HepG2 (cell line): ENCODE data around the gene LRRC17. TPM values are rescaled to one million over a fixed set of nuclear protein-coding genes. Genes with fewer than 3 reads are reported as not detected.

Experiments used
- CC2D1A ChIP-seq: sonication (generic); formaldehyde crosslinking; IDR thresholded peaks from 2 replicates; pipeline ENCODE4 v1.8.1; 2023; ENCODE audit warnings: mild to moderate bottlenecking, missing genetic modification reagents
- ELF4 ChIP-seq: sonication (generic); formaldehyde crosslinking; IDR thresholded peaks from 2 replicates; pipeline ENCODE4 v1.5.0; 2020; ENCODE audit warnings: missing genetic modification reagents, mild to moderate bottlenecking, moderate library complexity, borderline replicate concordance
- FOXK1 ChIP-seq: sonication (generic); formaldehyde crosslinking; IDR thresholded peaks from 2 replicates; pipeline ENCODE4 v1.4.0; 2020; ENCODE audit warnings: low read depth, missing genetic modification reagents, borderline replicate concordance
- HNF4G ChIP-seq, 2 experiments: sonication (generic) in 1 of 2; formaldehyde crosslinking in 1 of 2; IDR thresholded peaks; 2 replicates each; pipeline versions ENCODE4 v1.4.0 to v1.6.1; 2011 to 2020; ENCODE audit warnings: borderline replicate concordance in 2 of 2, low read depth in 2 of 2, mild to moderate bottlenecking in 2 of 2, low read length in 1 of 2, missing genetic modification reagents in 1 of 2, moderate library complexity in 1 of 2
- POLR2AphosphoS2 ChIP-seq: IDR thresholded peaks from 2 replicates; pipeline ENCODE4 v1.6.1; 2011; ENCODE audit warnings: low read depth, low read length, improper control_type of control experiment
- STAG1 ChIP-seq: sonication (generic); formaldehyde crosslinking; IDR thresholded peaks from 2 replicates; pipeline ENCODE4 v1.4.0; 2020; ENCODE audit warnings: missing genetic modification reagents
- TEAD2 ChIP-seq: sonication (generic); formaldehyde crosslinking; IDR thresholded peaks from 2 replicates; pipeline ENCODE4 v1.9.0; 2021; ENCODE audit warnings: missing genetic modification reagents
- ZFY ChIP-seq: sonication (generic); formaldehyde crosslinking; IDR thresholded peaks from 2 replicates; pipeline ENCODE4 v1.4.0; 2020; ENCODE audit warnings: missing genetic modification reagents
- ZNF232 ChIP-seq: sonication (generic); formaldehyde crosslinking; IDR thresholded peaks from 2 replicates; pipeline ENCODE4 v1.4.0; 2020; ENCODE audit warnings: missing genetic modification reagents, borderline replicate concordance
- ZNF264 ChIP-seq: sonication (generic); formaldehyde crosslinking; IDR thresholded peaks from 2 replicates; pipeline ENCODE4 v1.4.0; 2020; ENCODE audit warnings: missing genetic modification reagents
- ZNF598 ChIP-seq: sonication (generic); formaldehyde crosslinking; IDR thresholded peaks from 2 replicates; pipeline ENCODE4 v1.5.1; 2020; ENCODE audit warnings: mild to moderate bottlenecking, missing genetic modification reagents, borderline replicate concordance
- ZNF678 ChIP-seq: sonication (generic); formaldehyde crosslinking; IDR thresholded peaks from 2 replicates; pipeline ENCODE4 v1.4.0; 2020; ENCODE audit warnings: mild to moderate bottlenecking, missing genetic modification reagents
- ZNF788 ChIP-seq: sonication (generic); formaldehyde crosslinking; IDR thresholded peaks from 2 replicates; pipeline ENCODE4 v1.5.0; 2020; ENCODE audit warnings: mild to moderate bottlenecking, missing genetic modification reagents, borderline replicate concordance
- ZNF83 ChIP-seq: sonication (generic); formaldehyde crosslinking; IDR thresholded peaks from 2 replicates; pipeline ENCODE4 v1.4.0; 2020; ENCODE audit warnings: missing genetic modification reagents, mild to moderate bottlenecking, borderline replicate concordance
- polyA plus RNA-seq, 8 experiments: library from polyadenylated mRNA; depleted of rRNA in 3 of 8; stranded (reverse) in 7 of 8; unstranded in 1 of 8; fragments of >200 nt; fragmentation: Illumina TruSeq in 4 of 8; extraction: Trizol in 4 of 8; gene quantifications; 2 replicates each; pipeline versions ENCODE4 v1.2.1 to v1.2.3, GENCODE V29; 2011 to 2016; ENCODE audit warnings: low read depth in 4 of 8, missing spikeins in 1 of 8, mixed read lengths in 1 of 8; ENCODE audit not compliant: insufficient read depth in 1 of 8
- total RNA-seq, 5 experiments: library from RNA; depleted of rRNA; stranded (reverse); fragments of >200 nt; fragmentation: Illumina TruSeq; extraction: Trizol; gene quantifications; 2 replicates each; pipeline ENCODE4 v1.2.3, GENCODE V29; 2016; ENCODE audit warnings: low read depth in 1 of 5
- TF ChIP-seq, protein P1 (sequence below): sonication (generic); formaldehyde crosslinking; IDR thresholded peaks from 2 replicates; pipeline ENCODE4 v1.4.0; 2020; ENCODE audit warnings: missing genetic modification reagents, mild to moderate bottlenecking, borderline replicate concordance
- TF ChIP-seq, protein P2 (sequence below): sonication (generic); formaldehyde crosslinking; conservative IDR thresholded peaks from 2 replicates; pipeline ENCODE4 v1.8.1; 2023; ENCODE audit warnings: missing genetic modification reagents
- TF ChIP-seq, protein P3 (sequence below): sonication (generic); formaldehyde crosslinking; IDR thresholded peaks from 2 replicates; pipeline ENCODE4 v1.8.0; 2022; ENCODE audit warnings: mild to moderate bottlenecking, missing genetic modification reagents, moderate library complexity
- TF ChIP-seq, protein P4 (sequence below): sonication (generic); formaldehyde crosslinking; IDR thresholded peaks from 2 replicates; pipeline ENCODE4 v1.9.0; 2021; ENCODE audit warnings: missing genetic modification reagents, borderline replicate concordance
- TF ChIP-seq, protein P5 (sequence below): sonication (generic); formaldehyde crosslinking; conservative IDR thresholded peaks from 2 replicates; pipeline ENCODE4 v1.5.0; 2020; ENCODE audit warnings: missing genetic modification reagents

Gene LRRC17
- total and polyA plus RNA-seq, 2 of the 13 experiments (the other 11 are each of a cell fraction or from before 2014, with no cell fraction given) = 0.20 to 0.66 TPM

DNA sequence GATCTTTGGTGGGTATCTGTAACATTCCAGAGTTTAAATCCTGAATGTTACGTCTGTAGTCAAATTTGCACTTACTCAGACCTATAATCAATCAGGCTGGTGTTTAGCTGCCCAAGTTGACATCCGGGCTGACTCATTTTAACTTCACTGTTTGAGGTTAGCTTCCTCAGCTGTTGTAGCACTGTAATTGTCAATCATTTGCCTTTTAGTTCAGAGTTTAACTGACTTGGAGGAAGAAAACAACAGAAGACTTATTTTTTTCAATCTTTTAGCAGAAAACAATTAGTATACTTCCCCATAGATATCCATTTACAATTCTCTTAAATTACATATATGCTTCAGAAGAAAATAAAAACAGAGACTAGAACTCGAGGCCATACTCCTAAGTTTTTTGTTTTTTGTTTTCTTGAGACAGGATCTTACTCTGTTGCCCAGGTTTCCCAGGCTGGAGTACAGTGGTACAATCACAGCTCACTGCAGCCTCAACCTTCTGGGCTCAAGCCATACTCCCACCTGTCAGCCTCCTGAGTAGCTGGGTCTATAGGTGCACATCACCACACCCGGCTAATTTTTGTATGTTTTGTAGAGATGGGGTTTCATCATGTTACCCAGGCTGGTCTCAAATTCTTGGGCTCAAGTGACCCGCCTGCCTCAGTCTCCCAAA lies 38.5 kb upstream of the LRRC17 start (continued):
- TF ChIP-seq, protein P1, sequence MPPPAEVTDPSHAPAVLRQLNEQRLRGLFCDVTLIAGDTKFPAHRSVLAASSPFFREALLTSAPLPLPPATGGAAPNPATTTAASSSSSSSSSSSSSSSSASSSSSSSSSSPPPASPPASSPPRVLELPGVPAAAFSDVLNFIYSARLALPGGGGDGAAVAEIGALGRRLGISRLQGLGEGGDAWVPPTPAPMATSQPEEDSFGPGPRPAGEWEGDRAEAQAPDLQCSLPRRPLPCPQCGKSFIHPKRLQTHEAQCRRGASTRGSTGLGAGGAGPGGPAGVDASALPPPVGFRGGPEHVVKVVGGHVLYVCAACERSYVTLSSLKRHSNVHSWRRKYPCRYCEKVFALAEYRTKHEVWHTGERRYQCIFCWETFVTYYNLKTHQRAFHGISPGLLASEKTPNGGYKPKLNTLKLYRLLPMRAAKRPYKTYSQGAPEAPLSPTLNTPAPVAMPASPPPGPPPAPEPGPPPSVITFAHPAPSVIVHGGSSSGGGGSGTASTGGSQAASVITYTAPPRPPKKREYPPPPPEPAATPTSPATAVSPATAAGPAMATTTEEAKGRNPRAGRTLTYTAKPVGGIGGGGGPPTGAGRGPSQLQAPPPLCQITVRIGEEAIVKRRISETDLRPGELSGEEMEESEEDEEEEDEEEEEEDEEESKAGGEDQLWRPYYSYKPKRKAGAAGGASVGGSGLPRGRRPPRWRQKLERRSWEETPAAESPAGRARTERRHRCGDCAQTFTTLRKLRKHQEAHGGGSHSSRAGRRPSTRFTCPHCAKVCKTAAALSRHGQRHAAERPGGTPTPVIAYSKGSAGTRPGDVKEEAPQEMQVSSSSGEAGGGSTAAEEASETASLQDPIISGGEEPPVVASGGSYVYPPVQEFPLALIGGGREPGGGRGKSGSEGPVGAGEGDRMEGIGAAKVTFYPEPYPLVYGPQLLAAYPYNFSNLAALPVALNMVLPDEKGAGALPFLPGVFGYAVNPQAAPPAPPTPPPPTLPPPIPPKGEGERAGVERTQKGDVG (CRISPR knock-in tag) = no peak
- TF ChIP-seq ZNF232 (CRISPR knock-in tag) (no peak), ELF4 (CRISPR knock-in tag) (no peak), ZNF678 (CRISPR knock-in tag) (no peak), CC2D1A (CRISPR knock-in tag) (no peak), ZNF788 (CRISPR knock-in tag) (no peak), ZFY (CRISPR knock-in tag) (no peak), ZNF264 (no peak), ZNF83 (no peak), HNF4G (IDR thresholded peaks at IDR 0.05; ENCODE audit: borderline replicate concordance, low read depth, low read length) (no peak), HNF4G (CRISPR knock-in tag; IDR thresholded peaks at IDR 0.05; ENCODE audit: borderline replicate concordance, low read depth) (no peak; the same call in 1 of the 2 replicates), TEAD2 (CRISPR knock-in tag) (no peak), POLR2AphosphoS2 (no peak), FOXK1 (CRISPR knock-in tag) (no peak; the same call in 1 of the 2 replicates), STAG1 (CRISPR knock-in tag) (no peak; the same call in 1 of the 2 replicates), ZNF598 (CRISPR knock-in tag) (no peak)
- TF ChIP-seq, protein P2, sequence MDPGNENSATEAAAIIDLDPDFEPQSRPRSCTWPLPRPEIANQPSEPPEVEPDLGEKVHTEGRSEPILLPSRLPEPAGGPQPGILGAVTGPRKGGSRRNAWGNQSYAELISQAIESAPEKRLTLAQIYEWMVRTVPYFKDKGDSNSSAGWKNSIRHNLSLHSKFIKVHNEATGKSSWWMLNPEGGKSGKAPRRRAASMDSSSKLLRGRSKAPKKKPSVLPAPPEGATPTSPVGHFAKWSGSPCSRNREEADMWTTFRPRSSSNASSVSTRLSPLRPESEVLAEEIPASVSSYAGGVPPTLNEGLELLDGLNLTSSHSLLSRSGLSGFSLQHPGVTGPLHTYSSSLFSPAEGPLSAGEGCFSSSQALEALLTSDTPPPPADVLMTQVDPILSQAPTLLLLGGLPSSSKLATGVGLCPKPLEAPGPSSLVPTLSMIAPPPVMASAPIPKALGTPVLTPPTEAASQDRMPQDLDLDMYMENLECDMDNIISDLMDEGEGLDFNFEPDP (CRISPR knock-in tag) = no peak
- TF ChIP-seq, protein P3, sequence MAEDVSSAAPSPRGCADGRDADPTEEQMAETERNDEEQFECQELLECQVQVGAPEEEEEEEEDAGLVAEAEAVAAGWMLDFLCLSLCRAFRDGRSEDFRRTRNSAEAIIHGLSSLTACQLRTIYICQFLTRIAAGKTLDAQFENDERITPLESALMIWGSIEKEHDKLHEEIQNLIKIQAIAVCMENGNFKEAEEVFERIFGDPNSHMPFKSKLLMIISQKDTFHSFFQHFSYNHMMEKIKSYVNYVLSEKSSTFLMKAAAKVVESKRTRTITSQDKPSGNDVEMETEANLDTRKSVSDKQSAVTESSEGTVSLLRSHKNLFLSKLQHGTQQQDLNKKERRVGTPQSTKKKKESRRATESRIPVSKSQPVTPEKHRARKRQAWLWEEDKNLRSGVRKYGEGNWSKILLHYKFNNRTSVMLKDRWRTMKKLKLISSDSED (CRISPR knock-in tag) = no peak
- TF ChIP-seq, protein P4, sequence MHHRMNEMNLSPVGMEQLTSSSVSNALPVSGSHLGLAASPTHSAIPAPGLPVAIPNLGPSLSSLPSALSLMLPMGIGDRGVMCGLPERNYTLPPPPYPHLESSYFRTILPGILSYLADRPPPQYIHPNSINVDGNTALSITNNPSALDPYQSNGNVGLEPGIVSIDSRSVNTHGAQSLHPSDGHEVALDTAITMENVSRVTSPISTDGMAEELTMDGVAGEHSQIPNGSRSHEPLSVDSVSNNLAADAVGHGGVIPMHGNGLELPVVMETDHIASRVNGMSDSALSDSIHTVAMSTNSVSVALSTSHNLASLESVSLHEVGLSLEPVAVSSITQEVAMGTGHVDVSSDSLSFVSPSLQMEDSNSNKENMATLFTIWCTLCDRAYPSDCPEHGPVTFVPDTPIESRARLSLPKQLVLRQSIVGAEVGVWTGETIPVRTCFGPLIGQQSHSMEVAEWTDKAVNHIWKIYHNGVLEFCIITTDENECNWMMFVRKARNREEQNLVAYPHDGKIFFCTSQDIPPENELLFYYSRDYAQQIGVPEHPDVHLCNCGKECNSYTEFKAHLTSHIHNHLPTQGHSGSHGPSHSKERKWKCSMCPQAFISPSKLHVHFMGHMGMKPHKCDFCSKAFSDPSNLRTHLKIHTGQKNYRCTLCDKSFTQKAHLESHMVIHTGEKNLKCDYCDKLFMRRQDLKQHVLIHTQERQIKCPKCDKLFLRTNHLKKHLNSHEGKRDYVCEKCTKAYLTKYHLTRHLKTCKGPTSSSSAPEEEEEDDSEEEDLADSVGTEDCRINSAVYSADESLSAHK = no peak
- TF ChIP-seq, protein P5, sequence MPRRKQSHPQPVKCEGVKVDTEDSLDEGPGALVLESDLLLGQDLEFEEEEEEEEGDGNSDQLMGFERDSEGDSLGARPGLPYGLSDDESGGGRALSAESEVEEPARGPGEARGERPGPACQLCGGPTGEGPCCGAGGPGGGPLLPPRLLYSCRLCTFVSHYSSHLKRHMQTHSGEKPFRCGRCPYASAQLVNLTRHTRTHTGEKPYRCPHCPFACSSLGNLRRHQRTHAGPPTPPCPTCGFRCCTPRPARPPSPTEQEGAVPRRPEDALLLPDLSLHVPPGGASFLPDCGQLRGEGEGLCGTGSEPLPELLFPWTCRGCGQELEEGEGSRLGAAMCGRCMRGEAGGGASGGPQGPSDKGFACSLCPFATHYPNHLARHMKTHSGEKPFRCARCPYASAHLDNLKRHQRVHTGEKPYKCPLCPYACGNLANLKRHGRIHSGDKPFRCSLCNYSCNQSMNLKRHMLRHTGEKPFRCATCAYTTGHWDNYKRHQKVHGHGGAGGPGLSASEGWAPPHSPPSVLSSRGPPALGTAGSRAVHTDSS (CRISPR knock-in tag) = no peak
